GM18508 (cell line): ENCODE measurements around the gene CGB8.
"Not testable (repeated sequence)": the region's sequence is repeated elsewhere in the genome, so short reads cannot be mapped to it uniquely, and the experiment has no call there.

ENCODE experiments used
- ATAC-seq: cut with Tn5 transposase; IDR thresholded peaks from one replicate; pipeline ENCODE4 v1.9.1; 2021; ENCODE audit warnings: moderate number of reproducible peaks; ENCODE audit not compliant: insufficient read depth, unreplicated experiment

Gene CGB8

GRCh38 chr19:49065905-49066512 lies 17.1 kb upstream of the CGB8 start:
- ATAC-seq = no peak

GRCh38 chr19:49064768-49065611 lies 16.1 kb upstream of the CGB8 start, which contains the start of gene NTF4:
TSS of gene NTF4 (minus strand) at chr19:49064818. CDS start at chr19:49061997, 2,821 bp downstream.
- ATAC-seq = no peak

- no peak for ATAC-seq
Observed at GRCh38 chr19:49064029-49064629, 15.2 kb upstream of the CGB8 start.

- no peak for ATAC-seq
Observed at GRCh38 chr19:49061445-49061844, 12.5 kb upstream of the CGB8 start.

- no peak for ATAC-seq
Observed at GRCh38 chr19:49061000-49061399, 12.1 kb upstream of the CGB8 start.

GRCh38 chr19:49059053-49059452 lies 10.1 kb upstream of the CGB8 start:
- ATAC-seq = no peak

- no peak for ATAC-seq
Observed at GRCh38 chr19:49058562-49058961, 9.7 kb upstream of the CGB8 start.

- ATAC-seq = no peak
Observed at GRCh38 chr19:49057636-49058234, 8.8 kb upstream of the CGB8 start, which contains the start of gene CGB7. TSS of gene CGB7 (minus strand) at chr19:49057749. CDS start at chr19:49055375, 2,374 bp downstream.

- ATAC-seq = not testable (repeated sequence)
Observed at GRCh38 chr19:49056902-49057596, 8.1 kb upstream of the CGB8 start.

- no peak for ATAC-seq
Observed at GRCh38 chr19:49056101-49056901, 7.4 kb upstream of the CGB8 start.

GRCh38 chr19:49050376-49051033 lies 1.6 kb upstream of the CGB8 start:
- not testable (repeated sequence) for ATAC-seq

- not testable (repeated sequence) for ATAC-seq
Observed at GRCh38 chr19:49049834-49050233, 923 bp upstream of the CGB8 start.

- ATAC-seq = not testable (repeated sequence)
Observed at GRCh38 chr19:49043548-49043947, 5.4 kb downstream of the CGB8 start, which contains the start of gene CGB5. TSS of gene CGB5 (plus strand) at chr19:49043848. CDS start at chr19:49044210, 362 bp downstream.

- ATAC-seq = not testable (repeated sequence)
Observed at GRCh38 chr19:49042666-49043065, 6.2 kb downstream of the CGB8 start.

GRCh38 chr19:49042177-49042576 lies 6.7 kb downstream of the CGB8 start:
- ATAC-seq = no peak

- not testable (repeated sequence) for ATAC-seq
Observed at GRCh38 chr19:49039736-49040135, 9.2 kb downstream of the CGB8 start.

- ATAC-seq = not testable (repeated sequence)
Observed at GRCh38 chr19:49038557-49039276, 10.2 kb downstream of the CGB8 start.

GRCh38 chr19:49038111-49038510 lies 10.8 kb downstream of the CGB8 start:
- ATAC-seq = not testable (repeated sequence)
